Measurements from ENCODE around the gene KRT5. TPM values are rescaled to one million over a fixed set of nuclear protein-coding genes. Genes with fewer than 3 reads are reported as not detected.

Gene KRT5
- total and polyA plus RNA-seq, 2 donors (not counting 3 experiments of a cell fraction or from before 2014, with no cell fraction given) = 0.32 to 0.86 TPM

DNA sequence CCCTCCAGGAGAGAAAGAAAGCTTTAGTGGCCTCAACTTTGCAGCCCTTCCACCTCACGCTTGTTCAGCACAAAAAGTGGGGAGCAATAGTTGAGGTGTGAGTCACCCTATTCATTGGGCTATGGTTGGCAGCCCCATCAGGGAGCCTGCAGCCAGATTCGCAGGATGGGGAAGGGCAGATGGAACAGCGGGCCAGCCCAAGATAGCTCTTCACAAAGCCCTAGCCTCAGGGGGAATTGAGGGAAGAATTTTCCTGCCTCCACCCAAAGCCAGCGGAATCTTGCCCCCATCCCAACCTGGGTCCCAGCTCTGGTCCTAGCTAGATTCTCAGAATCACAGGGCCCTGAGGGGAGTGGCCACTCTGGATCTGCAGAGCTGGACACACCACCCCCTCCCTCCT, 3.6 kb upstream of the KRT5 start:
- Histone ChIP-seq H3K4me3 (replicated peaks in 1 of 3; ENCODE audit: insufficient read depth in 1 of 3, low read depth in 1 of 3, low read length in 3 of 3) (no peak overlapping the region), H3K9me3 (replicated peaks; ENCODE audit: control insufficient read depth, insufficient read depth, low read length) (no peaks in the 10 kb centered on the region), H3K9ac (replicated peaks; ENCODE audit: extremely low read depth, insufficient read depth, low read length) (no peak overlapping the region), H3K4me1 (ENCODE audit: control insufficient read depth, extremely low read depth, insufficient read depth, low read length) (no peaks in the 10 kb centered on the region), H4K20me1 (replicated peaks; ENCODE audit: control insufficient read depth, extremely low read depth, insufficient read depth, low read length) (no peaks in the 10 kb centered on the region), H3K36me3 (ENCODE audit: control insufficient read depth in 2 of 2, extremely low read depth in 1 of 2, insufficient read depth in 2 of 2, low read length in 2 of 2) (no peaks in the 10 kb centered on the region), H3K4me2 (ENCODE audit: insufficient read depth, low read length) (no peak overlapping the region), H3K9me1 (replicated peaks; ENCODE audit: control insufficient read depth, extremely low read depth, insufficient read depth, low read length) (no peaks in the 10 kb centered on the region), H3K79me2 (ENCODE audit: control insufficient read depth, insufficient read depth, low read length) (no peaks in the 10 kb centered on the region), H3K27ac (ENCODE audit: insufficient read depth, low read depth, low read length) (no peak overlapping the region), H3K27me3 (ENCODE audit: control insufficient read depth in 2 of 2, insufficient read depth in 2 of 2, low read length in 2 of 2) (no peaks in the 10 kb centered on the region), H2AFZ (ENCODE audit: low read depth, low read length) (no peak overlapping the region)
- intact Hi-C loops (cut with micrococcal nuclease) (no loop called here), dilution Hi-C loops (cut with MboI; ENCODE audit: extremely low pct_ligation_motif_present, low sequenced_read_pairs) (no loop called here)
- TF ChIP-seq, protein P1, sequence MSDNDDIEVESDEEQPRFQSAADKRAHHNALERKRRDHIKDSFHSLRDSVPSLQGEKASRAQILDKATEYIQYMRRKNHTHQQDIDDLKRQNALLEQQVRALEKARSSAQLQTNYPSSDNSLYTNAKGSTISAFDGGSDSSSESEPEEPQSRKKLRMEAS (IDR thresholded peaks at IDR 0.05; ENCODE audit: insufficient read depth, insufficient read length) = no peak
- TF ChIP-seq MYC (IDR thresholded peaks at IDR 0.05; ENCODE audit: low read depth, low read length) (no peak), GATA2 (IDR thresholded peaks at IDR 0.05; ENCODE audit: insufficient read depth, insufficient read length, low read depth, low read length) (no peak), POLR2AphosphoS5 (IDR thresholded peaks at IDR 0.05; ENCODE audit: insufficient read depth, low read depth, low read length) (no peak), JUN (IDR thresholded peaks at IDR 0.05; ENCODE audit: borderline replicate concordance, insufficient read depth, insufficient read length, low read depth) (no peak), EZH2 (IDR thresholded peaks at IDR 0.05; ENCODE audit: borderline replicate concordance, low read depth, low read length, severe bottlenecking) (no peak), FOS (IDR thresholded peaks at IDR 0.05; ENCODE audit: borderline replicate concordance, insufficient read depth, low read length) (no peak), POLR2A (IDR thresholded peaks at IDR 0.05; ENCODE audit: low read depth, low read length) (no peak)
- TF ChIP-seq, protein P2, sequence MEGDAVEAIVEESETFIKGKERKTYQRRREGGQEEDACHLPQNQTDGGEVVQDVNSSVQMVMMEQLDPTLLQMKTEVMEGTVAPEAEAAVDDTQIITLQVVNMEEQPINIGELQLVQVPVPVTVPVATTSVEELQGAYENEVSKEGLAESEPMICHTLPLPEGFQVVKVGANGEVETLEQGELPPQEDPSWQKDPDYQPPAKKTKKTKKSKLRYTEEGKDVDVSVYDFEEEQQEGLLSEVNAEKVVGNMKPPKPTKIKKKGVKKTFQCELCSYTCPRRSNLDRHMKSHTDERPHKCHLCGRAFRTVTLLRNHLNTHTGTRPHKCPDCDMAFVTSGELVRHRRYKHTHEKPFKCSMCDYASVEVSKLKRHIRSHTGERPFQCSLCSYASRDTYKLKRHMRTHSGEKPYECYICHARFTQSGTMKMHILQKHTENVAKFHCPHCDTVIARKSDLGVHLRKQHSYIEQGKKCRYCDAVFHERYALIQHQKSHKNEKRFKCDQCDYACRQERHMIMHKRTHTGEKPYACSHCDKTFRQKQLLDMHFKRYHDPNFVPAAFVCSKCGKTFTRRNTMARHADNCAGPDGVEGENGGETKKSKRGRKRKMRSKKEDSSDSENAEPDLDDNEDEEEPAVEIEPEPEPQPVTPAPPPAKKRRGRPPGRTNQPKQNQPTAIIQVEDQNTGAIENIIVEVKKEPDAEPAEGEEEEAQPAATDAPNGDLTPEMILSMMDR (IDR thresholded peaks at IDR 0.05; ENCODE audit: extremely low read depth in 1 of 2, insufficient read depth in 1 of 2, low read depth in 1 of 2, low read length in 2 of 2) = no peak
- ChIA-PET POLR2A (no interaction called here), CTCF (no interaction called here)
- no peak for FAIRE-seq
- BruUV-seq (replicated peaks) = no TSS peak
- DNase-seq (ENCODE audit: low read depth, low spot score) = no peak
